ENCODE data around the gene PNMA6F. TPM values are rescaled to one million over a fixed set of nuclear protein-coding genes. Genes with fewer than 3 reads are reported as not detected.
A peak's percentile ranks its signal among the peaks of the same experiment; 100 is the strongest.

The PNMA6F gene
- total RNA-seq, 1 donor from 2014 or later = not detected

GRCh38 chrX:153353416-153353815 lies 31.8 kb upstream of the PNMA6F start:
- H3K9me3 ChIP-seq (ENCODE audit: insufficient read depth, low read depth, low read length) = no peaks in the 10 kb centered on the region
- no peak overlapping the region for H3K9ac ChIP-seq (ENCODE audit: low read length)
- Mint-ChIP-seq H3K4me3 (ENCODE audit: unreplicated experiment) (no peak overlapping the region), H3K27ac (ENCODE audit: unreplicated experiment) (no peak overlapping the region), H3K27me3 (ENCODE audit: low read depth, unreplicated experiment) (no peaks in the 10 kb centered on the region), H3K9me3 (ENCODE audit: unreplicated experiment) (no peaks in the 10 kb centered on the region), H3K36me3 (ENCODE audit: low read depth, unreplicated experiment) (peaks cover 2% of the 10 kb centered on the region), H3K4me1 (ENCODE audit: low read depth, unreplicated experiment) (no peaks in the 10 kb centered on the region)
- H3K27ac ChIP-seq (ENCODE audit: low read depth, low read length) = no peak overlapping the region
- H3K4me1 ChIP-seq (ENCODE audit: insufficient read depth, low read length) = no peaks in the 10 kb centered on the region
- H2AFZ ChIP-seq (ENCODE audit: low read depth, low read length) = no peak overlapping the region
- TF ChIP-seq EZH2 (IDR thresholded peaks at IDR 0.05; ENCODE audit: insufficient read depth, low read length) (no peak), CTCF (IDR thresholded peaks at IDR 0.05; ENCODE audit: insufficient read depth, low read depth, low read length) (no peak)
- no peaks in the 10 kb centered on the region for H3K36me3 ChIP-seq (ENCODE audit: insufficient read depth, low read length)
- DNase-seq (ENCODE audit: low read depth) = no peak
- no peak overlapping the region for H3K4me2 ChIP-seq (ENCODE audit: low read length)
- H3K79me2 ChIP-seq (ENCODE audit: insufficient read depth, low read length) = no peaks in the 10 kb centered on the region
- H3K27me3 ChIP-seq (ENCODE audit: insufficient read depth, low read length) = no peaks in the 10 kb centered on the region
- no peaks in the 10 kb centered on the region for H4K20me1 ChIP-seq (ENCODE audit: insufficient read depth, low read length)
- FAIRE-seq = no peak
- no peak overlapping the region for H3K4me3 ChIP-seq (ENCODE audit: insufficient read depth, low read depth, low read length)

- H3K4me1 Mint-ChIP-seq (ENCODE audit: low read depth, unreplicated experiment) = no peaks in the 10 kb centered on the region
- Histone ChIP-seq H3K27me3 (ENCODE audit: insufficient read depth, low read length) (no peaks in the 10 kb centered on the region), H3K4me1 (ENCODE audit: insufficient read depth, low read length) (no peaks in the 10 kb centered on the region), H3K4me2 (ENCODE audit: low read length) (no peak overlapping the region), H4K20me1 (ENCODE audit: insufficient read depth, low read length) (no peaks in the 10 kb centered on the region), H3K4me3 (ENCODE audit: insufficient read depth, low read depth, low read length) (no peak overlapping the region), H3K27ac (ENCODE audit: low read depth, low read length) (no peak overlapping the region), H3K79me2 (ENCODE audit: insufficient read depth, low read length) (no peaks in the 10 kb centered on the region), H3K9ac (ENCODE audit: low read length) (no peak overlapping the region), H3K36me3 (ENCODE audit: insufficient read depth, low read length) (peaks cover 2% of the 10 kb centered on the region), H3K9me3 (ENCODE audit: insufficient read depth, low read depth, low read length) (no peaks in the 10 kb centered on the region), H2AFZ (ENCODE audit: low read depth, low read length) (no peak overlapping the region)
- H3K9me3 Mint-ChIP-seq (ENCODE audit: unreplicated experiment) = no peaks in the 10 kb centered on the region
- no peak overlapping the region for H3K27ac Mint-ChIP-seq (ENCODE audit: unreplicated experiment)
- no peak for TF ChIP-seq EZH2 (IDR thresholded peaks at IDR 0.05; ENCODE audit: insufficient read depth, low read length)
- TF ChIP-seq CTCF (IDR thresholded peaks at IDR 0.05; ENCODE audit: insufficient read depth, low read depth, low read length) = no peak
- peaks cover 2% of the 10 kb centered on the region for H3K36me3 Mint-ChIP-seq (ENCODE audit: low read depth, unreplicated experiment)
- FAIRE-seq (no peak), DNase-seq (ENCODE audit: low read depth) (no peak)
- no peaks in the 10 kb centered on the region for H3K27me3 Mint-ChIP-seq (ENCODE audit: low read depth, unreplicated experiment)
- no peak overlapping the region for H3K4me3 Mint-ChIP-seq (ENCODE audit: unreplicated experiment)
Measured at GRCh38 chrX:153352858-153353257, 31.3 kb upstream of the PNMA6F start.

- Histone ChIP-seq H3K9me3 (ENCODE audit: insufficient read depth, low read depth, low read length) (no peaks in the 10 kb centered on the region), H3K79me2 (ENCODE audit: insufficient read depth, low read length) (no peaks in the 10 kb centered on the region)
- H3K36me3 Mint-ChIP-seq (ENCODE audit: low read depth, unreplicated experiment) = no peaks in the 10 kb centered on the region
Measured at GRCh38 chrX:153351981-153352380, 30.4 kb upstream of the PNMA6F start.

More at GRCh38 chrX:153351981-153352380, 30.4 kb upstream of the PNMA6F start:
- H3K4me1 ChIP-seq (ENCODE audit: insufficient read depth, low read length) = no peaks in the 10 kb centered on the region
- FAIRE-seq (peak; percentile 65), DNase-seq (ENCODE audit: low read depth) (no peak)
- H4K20me1 ChIP-seq (ENCODE audit: insufficient read depth, low read length) = no peaks in the 10 kb centered on the region
- no peak overlapping the region for H3K27ac ChIP-seq (ENCODE audit: low read depth, low read length)
- H3K36me3 ChIP-seq (ENCODE audit: insufficient read depth, low read length) = peaks cover 2% of the 10 kb centered on the region
- TF ChIP-seq CTCF (IDR thresholded peaks at IDR 0.05; ENCODE audit: insufficient read depth, low read depth, low read length) (no peak), EZH2 (IDR thresholded peaks at IDR 0.05; ENCODE audit: insufficient read depth, low read length) (no peak)
- H3K4me3 ChIP-seq (ENCODE audit: insufficient read depth, low read depth, low read length) = no peak overlapping the region
- no peak overlapping the region for H3K27ac Mint-ChIP-seq (ENCODE audit: unreplicated experiment)
- no peaks in the 10 kb centered on the region for H3K27me3 Mint-ChIP-seq (ENCODE audit: low read depth, unreplicated experiment)
- no peaks in the 10 kb centered on the region for H3K4me1 Mint-ChIP-seq (ENCODE audit: low read depth, unreplicated experiment)
- H3K27me3 ChIP-seq (ENCODE audit: insufficient read depth, low read length) = no peaks in the 10 kb centered on the region
- H3K4me2 ChIP-seq (ENCODE audit: low read length) = no peak overlapping the region
- H3K9me3 Mint-ChIP-seq (ENCODE audit: unreplicated experiment) = no peaks in the 10 kb centered on the region
- H3K9ac ChIP-seq (ENCODE audit: low read length) = no peak overlapping the region
- no peak overlapping the region for H2AFZ ChIP-seq (ENCODE audit: low read depth, low read length)
- H3K4me3 Mint-ChIP-seq (ENCODE audit: unreplicated experiment) = no peak overlapping the region

Data from astrocyte (in vitro differentiated cells and primary cell).